Activated CD4-positive, alpha-beta T cell treated with anti-CD3 and anti-CD28 coated beads, Interleukin-2, amount 50 U/mL, for 48 hours (primary cell): ENCODE results near the gene SPATC1L.

Source experiments
- DNase-seq, 2 experiments: peaks; one replicate each; pipeline ENCODE4 v3.0.0-alpha.2; 2020

SPATC1L gene

DNA sequence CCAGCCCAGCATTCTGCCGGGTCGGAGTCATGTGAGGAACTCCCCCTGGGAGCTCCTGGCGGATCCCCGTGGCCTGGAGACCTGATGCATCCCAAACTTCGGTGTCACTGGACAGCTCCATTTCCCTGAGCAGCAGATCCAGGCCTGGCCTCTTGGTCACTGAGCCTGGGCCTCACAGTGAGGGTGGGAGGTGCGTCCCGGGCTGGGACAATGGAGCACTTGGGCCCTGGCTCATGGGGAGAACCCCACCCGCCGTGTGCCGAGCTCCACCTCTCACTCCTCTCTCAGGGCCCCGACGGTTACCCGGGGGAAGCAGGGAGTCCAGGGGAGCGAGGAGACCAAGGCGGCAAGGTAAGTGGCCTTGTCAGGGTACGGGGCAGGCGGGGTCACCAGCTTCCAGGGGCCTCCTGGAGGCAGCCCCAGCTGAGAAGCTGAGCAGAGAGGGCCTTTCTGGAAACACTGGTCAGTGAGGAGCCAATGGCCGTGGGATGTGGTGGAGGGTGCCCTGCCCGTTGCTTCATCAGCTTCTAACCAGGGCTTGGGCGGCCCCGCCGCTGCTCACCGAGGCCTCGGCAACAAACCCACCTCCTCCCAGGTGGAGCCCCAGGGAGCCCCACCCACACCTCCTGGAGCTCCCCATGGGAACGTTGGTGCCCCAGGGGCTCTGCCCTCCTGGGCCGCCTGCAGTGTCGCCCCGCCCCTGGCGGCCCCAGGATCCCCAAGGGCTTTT is 66.5 kb downstream of the SPATC1L start:
- DNase-seq, result no peak

- DNase-seq, result no peak
Measured at GRCh38 chr21:46116776-46117585, 67.3 kb downstream of the SPATC1L start.

DNA sequence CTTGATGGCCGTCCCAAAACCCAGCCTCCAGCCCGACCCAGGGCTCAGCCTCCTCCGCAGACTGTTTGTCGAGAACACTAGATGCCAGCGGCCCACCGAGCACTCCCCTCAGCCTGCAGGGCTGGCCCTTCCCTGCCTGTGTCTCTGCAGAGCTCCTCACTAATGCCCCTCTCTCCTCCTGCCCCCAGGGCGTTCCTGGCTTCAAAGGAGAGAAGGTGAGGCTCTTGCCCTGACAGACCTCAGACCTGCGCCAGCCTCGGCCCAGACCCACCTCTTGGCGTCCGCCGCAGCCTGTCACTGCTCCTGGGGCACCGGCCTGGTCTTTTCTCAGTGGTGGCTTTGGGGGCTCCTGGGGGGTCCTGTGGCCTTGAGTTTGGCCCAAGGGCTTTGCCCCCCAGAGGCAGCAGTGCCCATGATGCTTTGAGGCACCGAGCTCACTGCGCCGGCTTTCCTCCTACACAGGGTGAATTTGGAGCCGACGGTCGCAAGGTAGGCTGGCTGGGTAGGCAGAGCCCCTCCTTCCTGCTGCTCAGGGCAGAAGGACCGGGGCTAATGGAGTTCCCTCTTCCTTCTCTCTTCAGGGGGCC is 68.0 kb downstream of the SPATC1L start:
- no peak for DNase-seq

- no peak for DNase-seq
Measured at GRCh38 chr21:46115441-46116188, 68.6 kb downstream of the SPATC1L start.

DNA sequence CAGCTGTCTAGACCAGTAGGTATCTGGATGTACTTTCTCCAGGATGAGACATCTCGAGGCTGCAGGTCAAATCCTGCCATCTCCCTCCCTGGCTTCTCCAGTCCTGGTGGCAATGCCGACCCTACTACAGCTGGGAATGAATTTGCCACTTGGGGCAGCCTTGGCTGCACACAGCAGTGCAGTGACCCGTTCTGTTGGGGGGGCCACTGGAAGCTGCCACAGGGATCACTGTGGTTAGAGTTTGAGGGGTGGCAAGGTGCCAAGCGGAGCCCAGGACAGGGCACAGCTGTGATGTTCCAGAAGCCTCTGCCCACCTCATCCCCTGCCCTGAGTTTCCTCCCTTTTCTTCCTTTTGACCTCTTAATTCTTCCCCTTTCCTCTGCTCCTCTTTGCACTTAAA is 69.3 kb downstream of the SPATC1L start:
- no peak for DNase-seq

DNA sequence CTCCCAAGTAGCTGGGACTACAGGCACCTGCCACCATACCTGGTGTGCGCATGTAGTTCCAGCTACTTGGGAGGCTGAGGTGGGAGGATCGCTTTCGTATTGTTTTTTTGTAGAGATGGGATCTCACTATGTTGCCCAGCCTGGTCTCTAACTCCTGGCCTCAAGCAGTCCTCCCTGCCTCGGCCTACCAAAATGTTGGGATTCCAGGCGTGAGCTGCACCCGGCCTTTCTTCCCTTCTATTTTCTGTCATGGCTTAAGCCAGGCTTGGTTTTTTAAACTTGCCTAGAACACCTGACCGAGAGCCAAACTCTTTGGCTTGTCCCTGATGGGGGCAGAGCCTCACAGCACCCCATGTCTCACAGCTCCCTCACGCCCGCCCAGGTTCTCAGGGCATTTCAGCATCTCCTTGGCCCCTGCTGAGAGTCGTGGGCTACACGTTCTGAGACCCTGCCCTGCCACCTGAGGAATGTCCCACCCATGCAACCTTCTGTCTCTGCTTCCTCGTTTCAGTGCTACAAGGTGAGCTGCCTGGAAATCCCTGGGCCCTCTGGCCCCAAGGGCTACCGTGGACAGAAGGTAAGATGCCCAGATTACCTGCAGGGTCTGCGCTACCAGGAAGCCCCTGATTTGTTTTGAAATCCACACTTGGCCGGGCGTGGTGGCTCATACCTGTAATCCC is 70.6 kb downstream of the SPATC1L start:
- no peak for DNase-seq

- no peak for DNase-seq
Measured at GRCh38 chr21:46112725-46113215, 71.5 kb downstream of the SPATC1L start.

DNA sequence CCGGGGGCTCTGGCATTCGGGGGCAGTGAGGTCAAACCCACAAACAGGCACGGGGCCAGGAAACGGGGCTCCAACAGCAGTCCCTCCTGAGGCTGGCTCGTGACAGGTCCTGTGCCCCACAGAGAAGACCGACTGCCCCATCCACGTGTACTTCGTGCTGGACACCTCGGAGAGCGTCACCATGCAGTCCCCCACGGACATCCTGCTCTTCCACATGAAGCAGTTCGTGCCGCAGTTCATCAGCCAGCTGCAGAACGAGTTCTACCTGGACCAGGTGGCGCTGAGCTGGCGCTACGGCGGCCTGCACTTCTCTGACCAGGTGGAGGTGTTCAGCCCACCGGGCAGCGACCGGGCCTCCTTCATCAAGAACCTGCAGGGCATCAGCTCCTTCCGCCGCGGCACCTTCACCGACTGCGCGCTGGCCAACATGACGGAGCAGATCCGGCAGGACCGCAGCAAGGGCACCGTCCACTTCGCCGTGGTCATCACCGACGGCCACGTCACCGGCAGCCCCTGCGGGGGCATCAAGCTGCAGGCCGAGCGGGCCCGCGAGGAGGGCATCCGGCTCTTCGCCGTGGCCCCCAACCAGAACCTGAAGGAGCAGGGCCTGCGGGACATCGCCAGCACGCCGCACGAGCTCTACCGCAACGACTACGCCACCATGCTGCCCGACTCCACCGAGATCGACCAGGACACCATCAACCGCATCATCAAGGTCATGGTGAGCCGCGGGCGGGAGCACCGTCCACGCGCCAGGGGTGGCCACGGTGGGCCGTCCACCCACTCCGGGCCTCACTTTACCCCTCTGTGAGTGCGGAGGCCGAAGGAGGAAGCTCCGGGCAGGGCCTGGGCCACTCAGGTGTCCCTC is 72.2 kb downstream of the SPATC1L start:
- no peak for DNase-seq

DNA sequence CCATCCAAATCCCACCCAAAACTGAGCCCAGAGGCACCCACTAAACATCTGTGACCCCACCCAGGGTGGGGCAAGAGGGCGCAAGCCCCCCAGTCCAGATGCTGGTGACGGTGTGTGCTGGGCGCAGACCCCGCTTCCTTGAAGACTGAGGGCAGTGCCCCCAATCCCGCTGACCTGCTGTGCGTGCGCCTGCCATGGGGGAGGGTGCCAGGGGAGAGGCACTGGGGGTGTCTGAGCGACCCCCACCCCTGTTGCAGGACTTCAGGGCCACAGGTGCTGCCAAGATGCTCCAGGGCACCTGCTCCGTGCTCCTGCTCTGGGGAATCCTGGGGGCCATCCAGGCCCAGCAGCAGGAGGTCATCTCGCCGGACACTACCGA is 73.1 kb downstream of the SPATC1L start:
- DNase-seq, result no peak
